ENCODE data around the gene PCCA.

The PCCA gene

GRCh38 chr13:100100115-100100879 is 11.4 kb downstream of the PCCA start:
- TF ChIP-seq ZFX (IDR thresholded peaks at IDR 0.05) (no peak), CTCF (conservative IDR thresholded peaks at IDR 0.05) (no peak)
- peak overlapping the region; percentile 92 for H3K27ac ChIP-seq

GRCh38 chr13:100102042-100102441 is 13.1 kb downstream of the PCCA start:
- H3K27ac ChIP-seq = no peak overlapping the region
- no peak for TF ChIP-seq ZFX (IDR thresholded peaks at IDR 0.05)
- no peak for TF ChIP-seq CTCF (conservative IDR thresholded peaks at IDR 0.05)

GRCh38 chr13:100106005-100106404 is 17.1 kb downstream of the PCCA start:
- TF ChIP-seq CTCF (conservative IDR thresholded peaks at IDR 0.05) (no peak), ZFX (IDR thresholded peaks at IDR 0.05) (no peak)
- H3K27ac ChIP-seq = no peak overlapping the region

GRCh38 chr13:100106705-100107104 is 17.8 kb downstream of the PCCA start:
- no peak for TF ChIP-seq ZFX (IDR thresholded peaks at IDR 0.05)
- no peak for TF ChIP-seq CTCF (conservative IDR thresholded peaks at IDR 0.05)
- no peak overlapping the region for H3K27ac ChIP-seq

GRCh38 chr13:100108913-100109507 is 20.1 kb downstream of the PCCA start:
- H3K27ac ChIP-seq = no peak overlapping the region
- TF ChIP-seq ZFX (IDR thresholded peaks at IDR 0.05) = no peak
- TF ChIP-seq CTCF (conservative IDR thresholded peaks at IDR 0.05) = no peak

- H3K27ac ChIP-seq = no peak overlapping the region
- TF ChIP-seq CTCF (conservative IDR thresholded peaks at IDR 0.05) (no peak), ZFX (IDR thresholded peaks at IDR 0.05) (no peak)
Observed at GRCh38 chr13:100110269-100110668, 21.4 kb downstream of the PCCA start.

- H3K27ac ChIP-seq = no peak overlapping the region
- no peak for TF ChIP-seq ZFX (IDR thresholded peaks at IDR 0.05)
- TF ChIP-seq CTCF (conservative IDR thresholded peaks at IDR 0.05) = no peak
Observed at GRCh38 chr13:100112186-100112838, 23.4 kb downstream of the PCCA start.
